Measurements from ENCODE around the gene APOA4. TPM values are rescaled to one million over a fixed set of nuclear protein-coding genes. Genes with fewer than 3 reads are reported as not detected.

The APOA4 gene
- not detected for total RNA-seq

- no peak for DNase-seq (ENCODE audit: low spot score in 2 of 2)
- H3K4me3 ChIP-seq (ENCODE audit: low read depth, poor library complexity, severe bottlenecking), result no peak within 1 kb of the TSS
- TF ChIP-seq CTCF (IDR thresholded peaks at IDR 0.05) (no peak), POLR2A (IDR thresholded peaks at IDR 0.05) (no peak)
- 83 to 89% methylated on average over 13 to 16 of the region's 16 CpGs for WGBS, 2 donors
- intact Hi-C loops (cut with DNase I; ENCODE audit: low total_unique reads), result no loop called here
These were observed at the start of gene APOA4 for GRCh38 chr11:116823031-116823843. Gene APOA4, minus strand, starts transcription at chr11:116823304. Its CDS starts 113 bp downstream, at chr11:116823191.

GRCh38 chr11:116871248-116871647, 48.1 kb upstream of the APOA4 start:
- no peak overlapping the region for H3K4me3 ChIP-seq (ENCODE audit: low read depth, poor library complexity, severe bottlenecking)
- no peak for DNase-seq (ENCODE audit: low spot score in 2 of 2)
- 42 to 47% methylated on average over 3 of the region's 3 CpGs for whole genome bisulfite sequencing, 2 donors
- intact Hi-C loops (cut with DNase I; ENCODE audit: low total_unique reads), result no loop called here
- TF ChIP-seq POLR2A (IDR thresholded peaks at IDR 0.05) (no peak), CTCF (IDR thresholded peaks at IDR 0.05) (no peak)

GRCh38 chr11:116870054-116870453, 47.0 kb upstream of the APOA4 start:
- no peak for DNase-seq (ENCODE audit: low spot score in 2 of 2)
- TF ChIP-seq CTCF (IDR thresholded peaks at IDR 0.05) (no peak), POLR2A (IDR thresholded peaks at IDR 0.05) (no peak)
- intact Hi-C loops (cut with DNase I; ENCODE audit: low total_unique reads), result no loop called here
- H3K4me3 ChIP-seq (ENCODE audit: low read depth, poor library complexity, severe bottlenecking), result no peak overlapping the region
- 81 to 87% methylated on average over 3 of the region's 3 CpGs for WGBS, 2 donors

- no peak overlapping the region for H3K4me3 ChIP-seq (ENCODE audit: low read depth, poor library complexity, severe bottlenecking)
- TF ChIP-seq CTCF (IDR thresholded peaks at IDR 0.05) (no peak), POLR2A (IDR thresholded peaks at IDR 0.05) (no peak)
- whole genome bisulfite sequencing, 2 donors, result 80 to 92% methylated on average over 4 of the region's 4 CpGs
- intact Hi-C loops (cut with DNase I; ENCODE audit: low total_unique reads), result no loop called here
- DNase-seq (ENCODE audit: low spot score in 2 of 2), result no peak
These were observed 46.5 kb upstream of the APOA4 start for GRCh38 chr11:116869610-116870009.

- intact Hi-C loops (cut with DNase I; ENCODE audit: low total_unique reads), result no loop called here
These were observed 45.0 kb upstream of the APOA4 start for GRCh38 chr11:116868066-116868465.

More at GRCh38 chr11:116868066-116868465, 45.0 kb upstream of the APOA4 start:
- TF ChIP-seq CTCF (IDR thresholded peaks at IDR 0.05) (no peak), POLR2A (IDR thresholded peaks at IDR 0.05) (no peak)
- no peak for DNase-seq (ENCODE audit: low spot score in 2 of 2)
- H3K4me3 ChIP-seq (ENCODE audit: low read depth, poor library complexity, severe bottlenecking), result no peak overlapping the region
- WGBS, 2 donors, result 70 to 85% methylated on average over 3 of the region's 3 CpGs

Measured in lower leg skin (tissue), 4 donors.